Kidney capillary endothelial cell (primary cell): ENCODE data around the gene GRIN1.

Experiments used
- DNase-seq: peaks from one replicate; pipeline ENCODE4 v3.0.0-alpha.2; 2018; ENCODE audit warnings: low spot score

GRIN1 gene

GRCh38 chr9:137138722-137139467 is at the start of gene GRIN1:
GRIN1 (plus strand) TSS chr9:137139154; CDS start chr9:137139487, 333 bp downstream.
- DNase-seq: no peak

- DNase-seq: no peak
Observed at GRCh38 chr9:137089232-137089947, 49.6 kb upstream of the GRIN1 start.

GRCh38 chr9:137095664-137096517 is 43.1 kb upstream of the GRIN1 start:
- DNase-seq: no peak

GRCh38 chr9:137096785-137097546 is 42.0 kb upstream of the GRIN1 start:
- no peak for DNase-seq

DNA sequence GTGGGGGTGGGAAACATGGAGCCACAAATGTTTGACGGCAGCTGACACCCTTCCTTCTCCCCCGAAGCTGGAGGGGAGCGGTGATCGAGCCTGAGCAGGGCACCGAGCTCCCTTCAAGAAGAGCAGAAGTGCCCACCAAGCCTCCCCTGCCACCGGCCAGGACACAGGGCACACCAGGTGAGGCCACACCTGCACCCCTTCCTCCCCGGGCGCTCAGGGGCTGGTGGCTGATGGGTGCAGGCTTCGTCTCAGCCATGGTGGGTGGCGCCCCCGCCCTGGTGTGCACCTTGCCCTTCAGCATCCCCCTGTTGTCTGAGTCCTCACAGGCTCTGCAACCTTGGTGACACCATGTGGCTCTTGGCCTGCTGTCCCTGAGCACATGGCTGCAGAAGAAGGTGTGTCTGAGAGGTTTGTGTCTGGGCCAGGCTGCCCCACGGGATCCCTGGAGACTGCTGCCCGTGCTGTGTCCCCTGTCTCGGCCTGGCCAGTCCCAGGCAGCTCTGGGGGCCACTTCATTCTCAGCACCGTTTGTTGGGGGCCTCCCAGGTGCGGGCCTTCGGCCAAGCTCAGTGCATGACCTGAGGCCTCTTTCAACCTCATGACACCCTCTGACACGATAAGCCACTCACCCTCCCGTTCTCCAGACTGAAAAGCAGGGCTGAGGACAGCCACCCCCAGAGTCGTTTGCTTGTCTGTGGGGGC is 41.0 kb upstream of the GRIN1 start:
- no peak for DNase-seq

DNA sequence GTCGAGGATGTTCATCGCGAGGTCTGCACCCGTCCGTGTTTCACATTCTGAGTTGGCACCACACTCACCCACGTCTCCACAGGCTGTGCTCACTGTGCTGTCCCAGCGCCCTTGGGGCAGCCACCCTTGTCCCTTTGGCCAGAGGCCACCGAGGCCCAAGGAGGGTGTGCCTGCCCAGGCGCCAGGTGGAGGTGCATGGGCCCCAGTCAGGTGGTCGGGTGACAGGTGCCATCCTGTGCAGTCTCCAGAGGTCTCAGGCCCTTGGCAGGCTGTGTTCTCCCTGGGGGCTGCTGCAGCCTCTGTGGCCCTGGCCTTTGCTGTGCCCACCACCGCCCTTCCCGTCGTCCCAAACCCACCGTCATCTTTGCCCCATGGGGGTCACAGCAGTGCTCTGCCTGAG is 39.7 kb upstream of the GRIN1 start:
- DNase-seq: no peak

DNA sequence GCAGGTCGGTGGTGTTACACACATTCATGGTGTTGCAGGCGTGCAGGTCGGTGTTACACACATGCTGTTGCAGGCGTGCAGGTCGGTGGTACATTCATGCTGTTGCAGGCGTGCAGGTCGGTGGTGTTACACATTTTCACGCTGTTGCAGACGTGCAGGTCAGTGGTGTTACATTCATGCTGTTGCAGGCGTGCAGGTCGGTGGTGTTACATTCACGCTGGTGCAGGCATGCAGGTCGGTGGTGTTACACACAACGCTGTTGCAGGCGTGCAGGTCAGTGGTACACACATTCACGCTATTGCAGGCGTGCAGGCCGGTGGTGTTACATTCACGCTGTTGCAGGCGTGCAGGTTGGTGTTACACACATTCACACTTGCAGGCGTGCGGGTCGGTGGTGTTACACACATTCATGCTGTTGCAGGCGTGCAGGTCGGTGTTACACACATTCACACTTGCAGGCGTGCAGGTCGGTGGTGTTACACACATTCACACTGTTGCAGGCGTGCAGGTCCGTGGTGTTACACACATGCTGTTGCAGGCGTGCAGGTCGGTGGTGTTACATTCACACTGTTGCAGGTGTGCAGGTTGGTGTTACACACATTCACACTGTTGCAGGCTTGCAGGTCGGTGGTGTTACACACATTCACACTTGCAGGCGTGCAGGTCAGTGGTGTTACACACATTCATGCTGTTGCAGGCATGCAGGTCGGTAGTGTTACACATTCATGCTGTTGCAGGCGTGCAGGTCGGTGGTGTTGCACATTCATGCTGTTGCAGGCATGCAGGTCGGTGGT is 35.6 kb upstream of the GRIN1 start:
- no peak for DNase-seq

DNA sequence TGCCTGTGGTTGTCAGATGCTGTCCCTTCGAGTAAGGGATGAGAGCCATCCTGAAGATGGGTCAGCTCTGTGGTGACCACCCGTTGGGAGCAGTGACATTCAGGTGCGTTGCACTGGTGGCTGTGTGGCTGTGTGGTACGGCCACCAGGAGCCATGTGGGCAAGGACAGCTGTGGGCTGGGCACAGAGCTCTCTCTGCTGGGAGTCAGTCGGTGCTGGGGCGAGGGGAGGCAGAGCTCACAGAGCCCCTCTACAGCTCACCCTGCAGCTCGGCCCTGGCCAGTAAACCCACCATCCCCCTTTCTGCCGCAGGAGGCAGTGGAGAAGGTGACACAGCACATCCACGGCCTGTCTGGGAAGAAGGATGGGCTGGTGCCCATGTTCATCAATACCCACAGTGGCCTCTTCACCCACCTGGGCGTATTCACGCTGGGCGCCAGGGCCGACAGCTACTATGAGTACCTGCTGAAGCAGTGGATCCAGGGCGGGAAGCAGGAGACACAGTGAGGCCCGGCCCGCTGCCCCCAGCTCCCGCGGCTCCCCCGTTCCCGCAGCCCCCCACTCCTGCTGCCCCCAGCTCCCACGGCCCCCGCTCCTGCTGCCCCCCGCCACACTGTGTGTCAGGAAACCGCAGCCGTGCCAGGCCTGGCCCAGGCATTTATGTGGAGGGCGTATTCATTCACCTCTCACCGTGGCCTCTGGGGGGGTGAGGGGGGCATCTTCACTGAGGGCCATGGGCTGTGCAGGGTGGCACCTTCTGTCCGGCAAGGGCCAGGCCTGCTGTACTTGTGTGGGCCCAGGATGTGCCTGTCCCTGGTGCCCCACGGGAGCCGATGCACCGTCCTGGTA is 32.9 kb upstream of the GRIN1 start:
- DNase-seq: no peak

DNA sequence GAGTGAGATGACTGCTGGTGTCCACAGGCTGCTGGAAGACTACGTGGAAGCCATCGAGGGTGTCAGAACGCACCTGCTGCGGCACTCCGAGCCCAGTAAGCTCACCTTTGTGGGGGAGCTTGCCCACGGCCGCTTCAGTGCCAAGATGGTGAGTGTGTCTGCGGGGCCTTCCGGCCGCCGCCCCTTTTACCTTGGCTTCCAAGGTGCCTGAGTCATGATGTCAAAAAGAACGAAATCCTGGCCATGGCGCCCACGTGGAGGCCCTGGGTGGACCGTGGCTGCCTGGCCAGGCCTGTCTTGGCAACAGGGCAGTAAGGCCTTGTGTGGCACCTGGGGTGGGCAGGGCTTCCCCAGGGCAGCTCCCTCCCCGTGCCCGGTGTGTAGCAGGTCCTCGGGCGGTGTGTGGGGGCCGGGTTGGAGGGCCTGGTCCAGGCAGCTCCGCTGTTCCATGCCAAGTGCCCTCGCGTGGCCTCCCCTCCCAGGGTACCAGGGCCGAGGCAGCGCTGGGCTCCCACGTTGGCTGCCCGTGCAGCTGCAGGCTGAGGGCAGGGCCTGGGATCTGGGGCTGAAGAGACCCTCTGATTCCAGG is 32.2 kb upstream of the GRIN1 start:
- no peak for DNase-seq

DNA sequence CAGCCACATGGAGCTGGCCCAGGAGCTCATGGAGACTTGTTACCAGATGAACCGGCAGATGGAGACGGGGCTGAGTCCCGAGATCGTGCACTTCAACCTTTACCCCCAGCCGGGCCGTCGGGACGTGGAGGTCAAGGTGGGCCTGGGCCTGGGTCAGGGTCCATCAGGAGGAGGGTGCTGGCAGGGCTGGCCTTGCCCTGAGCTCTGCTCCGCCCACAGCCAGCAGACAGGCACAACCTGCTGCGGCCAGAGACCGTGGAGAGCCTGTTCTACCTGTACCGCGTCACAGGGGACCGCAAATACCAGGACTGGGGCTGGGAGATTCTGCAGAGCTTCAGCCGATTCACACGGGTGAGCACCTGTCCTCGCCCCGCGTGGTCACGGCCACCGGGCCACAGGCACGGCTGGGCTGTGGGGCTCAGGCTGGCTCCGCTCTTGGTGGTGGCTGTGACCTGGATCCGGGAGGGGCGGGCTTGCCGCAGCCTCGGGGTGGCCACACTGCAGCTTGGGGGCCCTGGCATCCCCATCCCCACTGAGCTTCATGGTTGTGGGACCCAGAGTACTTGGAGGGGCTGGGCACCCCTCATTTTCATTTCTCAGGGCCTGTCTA is 31.5 kb upstream of the GRIN1 start:
- DNase-seq: no peak

DNA sequence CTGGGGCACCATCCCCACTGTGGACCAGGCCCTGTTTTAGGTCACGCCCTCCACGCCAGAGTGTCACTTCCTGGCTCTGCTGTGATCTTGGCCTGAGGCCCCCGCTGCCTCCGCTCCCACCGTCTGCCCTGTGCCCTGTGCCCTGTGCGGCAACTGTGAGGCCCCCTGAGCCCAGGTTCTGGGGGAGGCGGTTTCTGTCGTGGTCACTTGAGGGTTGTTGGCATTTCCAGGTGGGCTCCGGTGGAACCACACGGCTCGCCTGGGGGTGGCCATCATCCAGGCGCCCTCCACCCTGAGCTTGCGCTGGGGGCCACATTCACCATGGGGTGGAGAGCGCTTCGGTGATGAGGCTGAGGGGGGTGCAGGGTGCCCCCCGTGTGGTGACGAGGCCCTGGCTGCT is 31.0 kb upstream of the GRIN1 start:
- DNase-seq: no peak

- DNase-seq: no peak
Observed at GRCh38 chr9:137108608-137109249, 30.2 kb upstream of the GRIN1 start.

GRCh38 chr9:137109250-137110146 is 29.5 kb upstream of the GRIN1 start:
- DNase-seq: no peak

DNA sequence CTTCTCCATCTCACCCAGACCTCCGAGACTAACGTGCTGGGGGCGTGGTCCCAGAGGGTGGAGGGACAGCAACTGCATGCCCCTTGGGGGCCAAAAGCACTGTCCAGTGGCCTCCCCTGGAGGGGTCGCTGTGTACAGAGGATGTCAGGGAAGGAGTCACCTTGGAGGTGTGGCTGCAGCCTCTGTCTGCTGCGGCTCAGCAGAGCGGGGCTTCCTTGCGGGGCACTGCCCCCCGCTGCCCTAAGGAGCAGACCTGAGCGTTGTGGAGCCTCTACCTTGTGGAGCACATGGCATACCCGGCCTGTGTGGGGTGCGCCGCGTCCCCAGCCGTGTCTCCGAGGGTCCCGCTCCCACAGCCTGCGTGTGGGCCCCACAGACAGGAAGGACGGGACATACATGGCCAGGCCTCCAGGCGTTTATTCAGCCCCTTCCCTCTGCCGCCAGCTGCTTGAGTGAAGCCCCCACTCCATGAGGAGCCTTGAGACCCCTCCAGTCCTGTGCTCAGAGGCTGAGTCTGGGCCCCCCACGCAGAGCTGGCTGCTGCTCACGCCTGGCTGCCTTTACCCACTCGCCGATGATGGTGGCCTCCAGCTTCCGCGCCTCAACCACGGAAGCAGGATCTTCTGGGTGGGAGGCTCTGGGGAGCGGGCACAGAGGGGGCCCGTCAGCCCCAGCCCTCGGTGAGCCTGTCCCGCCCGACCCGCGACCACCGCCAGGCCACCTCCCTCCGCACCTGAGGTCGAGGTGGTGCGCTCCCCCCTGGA is 28.6 kb upstream of the GRIN1 start:
- DNase-seq: no peak

GRCh38 chr9:137110911-137111787 is 27.8 kb upstream of the GRIN1 start:
- no peak for DNase-seq
